Measurements from ENCODE around the gene TDP1. TPM values are rescaled to one million over a fixed set of nuclear protein-coding genes. Genes with fewer than 3 reads are reported as not detected.

Gene TDP1
- total and polyA plus RNA-seq, 9 of the 15 experiments (the other 6 are each of a cell fraction or from before 2014, with no cell fraction given): 21.4 to 41.6 (median 32.3) TPM

GRCh38 chr14:90072350-90072749 lies 116.6 kb downstream of the TDP1 start (continued):
- no peak for TF ChIP-seq ZNF655 (CRISPR knock-in tag; IDR thresholded peaks at IDR 0.05)
- TF ChIP-seq CEBPB (tag; IDR thresholded peaks at IDR 0.05): no peak
- TF ChIP-seq ELF4 (CRISPR knock-in tag; IDR thresholded peaks at IDR 0.05): no peak
- no peak for TF ChIP-seq YBX1 (IDR thresholded peaks at IDR 0.05)
- no peak for TF ChIP-seq ZBTB5 (IDR thresholded peaks at IDR 0.05)

- H3K36me3 ChIP-seq (ENCODE audit: control insufficient read depth, insufficient read depth, low read length): no peaks in the 10 kb centered on the region
- no peaks in the 10 kb centered on the region for H3K4me1 ChIP-seq (replicated peaks in 1 of 2; ENCODE audit: control insufficient read depth in 2 of 2, insufficient read depth in 2 of 2, low read length in 2 of 2)
- H3K27me3 ChIP-seq (ENCODE audit: control insufficient read depth in 2 of 2, insufficient read depth in 2 of 2, low read length in 2 of 2): no peaks in the 10 kb centered on the region
- no peak for FAIRE-seq
- H2AFZ ChIP-seq (ENCODE audit: low read depth, low read length): no peak overlapping the region
- ATAC-seq: no peak
- CTCF ChIA-PET (ENCODE audit: low intra/inter-chr PET ratio): no interaction called here
- H3K4me2 ChIP-seq (ENCODE audit: insufficient read depth, low read length): no peak overlapping the region
- TF ChIP-seq PTTG1 (tag; IDR thresholded peaks at IDR 0.05; ENCODE audit: low read depth) (no peak), RBM34 (IDR thresholded peaks at IDR 0.05; ENCODE audit: borderline replicate concordance, insufficient read depth, low read length) (no peak)
- TF ChIP-seq, protein P1, sequence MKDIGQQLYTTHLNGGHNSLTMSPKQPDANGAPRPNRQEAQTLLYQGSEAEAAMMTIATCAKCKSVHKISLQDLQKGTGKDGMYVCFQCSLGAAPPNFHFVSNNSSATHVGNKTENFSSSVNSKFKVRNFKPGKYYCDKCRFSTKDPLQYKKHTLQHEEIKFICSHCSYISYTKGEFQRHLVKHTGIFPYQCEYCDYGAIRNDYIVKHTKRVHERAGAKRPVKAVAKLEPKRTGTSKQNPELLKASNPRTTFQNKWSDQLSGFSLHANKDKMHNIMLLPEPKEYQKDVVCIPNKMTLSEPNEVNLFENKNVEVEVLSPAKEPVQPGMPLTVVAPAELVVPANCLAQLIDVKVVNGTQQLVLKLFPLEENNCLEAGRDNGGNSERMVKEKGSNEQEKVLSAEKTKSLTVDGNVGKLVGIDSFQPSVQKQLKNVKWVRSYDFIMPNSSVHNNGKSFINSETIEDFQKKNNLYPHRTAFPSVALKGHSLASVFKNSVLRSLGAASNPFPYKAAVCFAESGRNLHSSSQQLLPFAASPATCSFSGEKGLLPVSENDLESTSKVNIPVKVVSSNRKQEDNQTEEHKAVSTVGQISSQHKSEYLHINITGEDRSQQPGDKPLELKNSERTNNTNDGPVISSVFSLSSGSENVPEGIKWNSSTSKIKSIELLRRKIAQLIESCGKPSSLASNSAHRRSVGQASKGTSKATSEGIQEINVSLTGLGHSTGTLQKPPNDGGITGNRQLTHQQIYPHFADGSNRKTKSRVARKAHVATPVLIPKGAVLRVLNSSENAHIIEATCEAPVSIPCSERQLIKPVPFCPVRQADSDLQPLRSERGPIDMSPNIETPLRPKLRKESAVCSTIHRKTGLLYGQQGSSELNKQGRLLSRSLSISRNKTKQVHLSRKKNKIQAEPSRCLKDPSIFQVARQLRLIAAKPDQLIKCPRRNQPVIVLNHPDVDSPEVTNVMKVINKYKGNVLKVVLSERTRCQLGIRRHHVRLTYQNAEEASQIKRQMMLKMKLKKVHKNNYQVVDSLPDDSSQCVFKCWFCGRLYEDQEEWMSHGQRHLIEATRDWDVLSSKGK (CRISPR knock-in tag; IDR thresholded peaks at IDR 0.05): no peak
- no peak overlapping the region for H3K27ac ChIP-seq (ENCODE audit: extremely low read depth, low read depth, low read length)
- no TSS peak for BruUV-seq (replicated peaks)
- DNase-seq (ENCODE audit: extremely low read depth in 1 of 4, low spot score in 3 of 4): no peak
- H3K9me1 ChIP-seq (ENCODE audit: control insufficient read depth, insufficient read depth, low read length): no peaks in the 10 kb centered on the region
- intact Hi-C loops (cut with micrococcal nuclease): loop anchor here (10.0 kb wide), 1 partner anchor 155 kb away; no protein-coding TSS in a partner anchor
- POLR2A ChIA-PET: no interaction called here
- H3K9ac ChIP-seq (ENCODE audit: insufficient read depth in 1 of 2, low read depth in 2 of 2, low read length in 2 of 2): no peak overlapping the region
- in situ Hi-C loops (cut with MboI): no loop called here
- H3K4me3 ChIP-seq: no peak overlapping the region
- 6% methylated on average over 2 of the region's 2 CpGs for WGBS (ENCODE audit: insufficient coverage, low coverage, missing lambda C conversion rate)
- H3K9me3 ChIP-seq (replicated peaks; ENCODE audit: control insufficient read depth, insufficient read depth, low read depth, low read length): no peaks in the 10 kb centered on the region
- H3K79me2 ChIP-seq (ENCODE audit: control insufficient read depth, insufficient read depth, low read length): no peaks in the 10 kb centered on the region
- H4K20me1 ChIP-seq (replicated peaks; ENCODE audit: control insufficient read depth, insufficient read depth, low read length): no peaks in the 10 kb centered on the region
These were observed 123.8 kb downstream of the TDP1 start for GRCh38 chr14:90079576-90079975.
